SIG-M5 treated with dmso at 0.1 percent for 504 hours (cell line): ENCODE data around the gene RASAL3.
"Not testable (repeated sequence)": the region's sequence is repeated elsewhere in the genome, so short reads cannot be mapped to it uniquely, and the experiment has no call there.

Source experiments
- DNase-seq: peaks from one replicate; lab custom pipeline; 2025; ENCODE audit not compliant: unreplicated experiment; lab: John Stamatoyannopoulos, UW

Gene RASAL3

DNA sequence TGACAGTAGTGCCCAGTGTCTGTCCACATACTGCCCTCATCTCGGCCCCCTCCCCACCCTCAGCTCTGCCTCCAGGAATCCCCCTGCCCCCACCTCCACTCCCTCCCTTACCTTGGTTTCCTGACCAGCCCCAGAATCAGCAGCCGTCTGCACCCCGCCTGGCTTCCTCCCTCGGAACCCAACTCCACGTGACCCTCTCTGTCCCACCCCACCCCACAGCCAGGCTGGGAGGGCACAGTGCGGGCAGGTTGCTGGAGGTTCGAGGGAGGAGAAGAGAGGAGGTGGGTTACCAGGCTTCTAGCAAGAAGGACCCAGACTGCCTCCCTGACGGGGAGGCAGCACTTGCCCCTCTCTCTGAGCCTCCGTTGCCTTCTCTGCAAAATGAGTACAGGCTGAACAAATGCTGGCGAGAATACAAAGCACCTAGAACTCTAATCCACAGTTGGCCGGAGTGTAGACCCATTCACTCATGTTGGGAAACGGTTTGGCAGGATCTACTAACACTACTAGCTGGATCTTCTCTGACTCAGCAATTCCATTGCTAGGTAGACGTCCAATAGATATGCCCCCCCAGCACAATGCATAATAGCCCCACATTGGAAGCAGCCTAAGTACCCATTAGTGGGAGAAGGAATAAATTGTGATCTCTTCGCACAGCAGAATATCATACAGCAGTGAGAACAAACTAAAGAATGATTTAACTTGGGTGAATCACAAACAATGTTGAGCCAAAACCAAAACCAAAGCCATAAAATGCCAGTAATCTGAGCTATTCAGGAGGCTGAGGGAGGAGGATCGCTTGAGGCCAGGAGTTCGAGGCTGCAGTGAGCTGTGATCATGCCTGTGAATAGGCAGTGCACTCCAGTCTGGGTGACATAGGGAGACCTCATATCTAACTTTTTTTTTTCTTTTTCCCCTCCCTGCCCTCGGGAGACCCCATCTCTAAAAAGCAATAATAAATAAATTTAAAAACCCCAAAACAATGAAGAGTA is at the start of gene RASAL3:
RASAL3 (minus strand) TSS at position 151 of the 992 bp plus-strand sequence. CDS start 186 bp downstream, outside the sequence.
- DNase-seq: peak; percentile 31

DNA sequence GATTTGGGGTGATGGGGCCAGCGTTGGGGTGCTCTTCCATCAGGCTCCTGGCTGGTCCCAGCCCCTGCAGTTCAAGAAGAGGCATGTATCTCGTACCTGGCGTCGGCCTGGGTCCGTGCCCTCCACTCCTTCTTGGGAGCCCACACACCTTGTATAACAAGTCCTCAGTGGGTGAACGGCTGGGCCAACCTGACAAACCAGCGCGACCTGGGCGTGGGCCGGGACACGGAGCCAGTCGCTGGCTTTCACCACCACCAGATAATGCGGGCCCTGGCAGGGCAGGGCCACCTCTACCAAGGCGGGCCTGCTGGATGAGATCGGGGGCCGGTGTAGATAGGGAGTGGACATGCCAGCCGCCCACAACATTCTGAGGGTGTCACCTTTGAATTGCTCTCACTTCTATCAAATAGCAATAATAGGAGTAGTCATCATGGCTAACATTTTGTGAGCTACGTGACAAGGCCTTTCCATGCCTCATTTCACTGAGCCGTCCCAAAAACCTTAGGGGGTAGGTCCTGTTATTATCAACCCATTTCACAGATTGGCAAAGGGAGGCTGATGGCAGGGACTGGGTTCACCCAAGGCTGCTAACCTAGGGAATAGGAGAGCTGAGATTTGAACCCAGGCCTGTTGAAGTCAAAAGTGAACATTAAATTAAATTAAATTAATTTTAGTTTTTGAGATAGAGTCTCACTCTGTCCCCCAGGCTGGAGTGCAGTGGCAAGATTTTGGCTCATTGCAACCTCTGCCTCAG is 47.5 kb upstream of the RASAL3 start:
- DNase-seq: no peak

DNA sequence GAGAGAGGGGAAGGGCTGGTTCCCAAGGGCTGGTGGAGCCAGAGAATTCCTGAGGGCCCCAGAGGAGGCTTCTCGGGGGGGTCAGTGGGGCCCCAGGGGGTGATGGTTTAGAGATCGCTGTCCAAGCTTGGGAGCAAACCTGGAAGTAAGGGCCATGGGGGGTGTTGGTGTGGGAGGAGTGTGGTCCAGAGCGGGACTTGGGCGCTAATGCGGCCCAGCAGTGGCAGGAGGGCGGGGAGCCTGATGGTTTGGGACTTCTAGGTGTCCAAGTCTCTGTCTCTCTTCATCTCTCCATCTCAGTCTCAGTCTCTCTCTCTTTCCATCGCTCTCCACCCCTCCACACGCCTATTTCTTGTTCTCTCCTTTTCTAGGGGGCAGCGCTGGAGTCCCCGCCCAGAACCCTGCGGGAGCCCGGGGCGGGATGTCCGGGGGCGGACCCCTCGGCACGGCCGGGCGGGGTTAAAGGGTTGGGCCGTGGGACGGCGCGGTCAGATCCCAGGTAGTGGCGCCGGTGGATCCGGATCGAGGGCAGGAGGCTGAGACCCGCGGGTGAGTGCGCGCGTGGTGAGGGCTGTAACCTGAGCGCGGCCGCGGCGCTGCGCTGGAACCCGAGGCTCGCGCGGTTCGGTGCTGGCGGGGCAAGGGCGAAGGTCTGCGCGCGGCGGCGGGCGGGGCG is 43.8 kb upstream of the RASAL3 start, which contains the start of gene CYP4F22:
CYP4F22 (plus strand) TSS at position 491 of the 676 bp plus-strand sequence. CDS start 16,812 bp downstream, outside the sequence.
- no peak for DNase-seq

DNA sequence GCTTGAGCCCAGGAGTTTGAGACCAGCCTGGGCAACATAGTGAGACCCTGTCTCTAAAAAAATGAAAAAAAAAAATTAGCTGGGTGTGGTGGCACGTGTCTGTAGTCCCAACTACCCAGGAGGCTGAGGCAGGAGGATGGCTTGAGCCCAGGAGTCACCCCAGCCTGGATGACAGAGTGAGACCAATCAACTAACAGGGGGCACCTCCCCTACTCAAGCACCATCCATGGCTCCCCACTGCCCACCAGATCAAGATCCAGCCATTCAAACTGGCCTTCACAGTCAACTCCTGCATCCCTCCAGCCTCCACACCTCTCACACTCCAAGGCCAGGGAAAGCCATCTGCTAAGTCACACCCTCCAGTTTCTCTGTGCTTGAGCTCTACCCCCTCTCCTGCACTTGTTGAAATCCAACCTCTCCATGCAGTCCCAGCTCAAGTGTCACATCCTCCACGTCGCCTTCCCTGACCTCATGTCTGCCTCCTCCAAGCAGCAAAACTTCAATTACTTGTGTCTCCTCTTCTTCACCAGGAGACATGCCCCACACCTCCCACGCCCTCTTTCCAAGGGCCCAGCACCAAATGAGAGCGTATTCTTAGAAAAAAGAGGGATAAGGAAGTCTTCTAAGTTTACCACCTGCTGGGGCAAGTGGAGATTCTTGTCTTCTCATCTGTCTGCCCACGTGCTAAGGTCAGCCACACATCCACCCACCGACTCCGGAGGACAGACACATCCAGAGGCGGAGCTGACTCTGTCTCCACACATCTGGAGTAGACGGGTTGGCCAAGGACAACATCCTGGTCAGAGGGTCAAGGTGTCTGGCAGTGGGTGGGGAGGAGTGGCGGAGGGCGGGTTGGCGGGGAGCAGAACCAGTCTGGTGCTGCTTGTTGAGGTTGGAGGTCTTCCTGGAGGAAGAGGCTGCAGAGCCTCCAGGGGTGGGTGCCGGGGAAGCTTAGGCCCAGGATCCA is 43.0 kb upstream of the RASAL3 start:
- no peak for DNase-seq

DNA sequence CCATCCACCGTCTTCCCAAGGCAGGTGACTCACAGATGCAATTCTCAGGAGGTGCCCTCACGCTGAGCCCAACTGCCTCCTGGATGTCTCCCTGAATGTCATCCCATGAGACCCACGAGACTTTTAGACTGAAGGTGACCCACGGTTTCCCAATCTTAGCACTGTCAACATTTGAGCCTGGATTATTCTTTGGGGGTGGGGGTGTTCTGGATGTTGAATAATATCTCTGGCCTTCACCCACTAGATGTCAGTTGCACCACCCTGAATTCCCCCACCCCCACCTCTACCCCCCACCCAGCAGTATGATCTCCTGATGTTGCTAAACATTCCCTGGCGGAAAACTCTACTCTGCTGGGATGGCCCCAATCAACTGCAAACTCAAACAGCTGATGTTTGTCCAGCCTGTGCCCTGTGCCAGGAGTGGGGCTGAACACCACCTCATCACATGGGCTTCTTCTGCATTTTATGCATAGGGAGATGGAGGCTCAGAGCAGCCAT is 41.8 kb upstream of the RASAL3 start:
- no peak for DNase-seq

DNA sequence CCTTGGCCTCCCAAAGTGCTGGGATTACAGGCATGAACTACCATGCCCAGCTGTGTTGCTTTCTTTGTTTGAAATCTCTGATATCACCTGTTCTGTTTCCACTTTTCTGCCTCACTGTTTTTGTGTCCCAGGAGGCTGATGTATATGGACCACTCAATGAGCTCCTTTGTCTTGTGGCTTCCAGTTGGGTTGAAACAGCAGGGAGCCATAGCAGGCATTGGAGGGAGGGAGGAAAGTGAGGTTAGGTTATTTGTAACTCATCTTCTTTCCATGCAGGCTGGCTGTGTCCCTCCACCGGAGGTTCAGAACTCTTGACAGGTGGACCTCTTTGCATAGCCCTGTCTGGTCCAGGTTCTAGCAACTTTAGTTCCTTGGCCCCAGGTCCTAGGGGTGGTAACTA is 37.9 kb upstream of the RASAL3 start:
- no peak for DNase-seq

DNA sequence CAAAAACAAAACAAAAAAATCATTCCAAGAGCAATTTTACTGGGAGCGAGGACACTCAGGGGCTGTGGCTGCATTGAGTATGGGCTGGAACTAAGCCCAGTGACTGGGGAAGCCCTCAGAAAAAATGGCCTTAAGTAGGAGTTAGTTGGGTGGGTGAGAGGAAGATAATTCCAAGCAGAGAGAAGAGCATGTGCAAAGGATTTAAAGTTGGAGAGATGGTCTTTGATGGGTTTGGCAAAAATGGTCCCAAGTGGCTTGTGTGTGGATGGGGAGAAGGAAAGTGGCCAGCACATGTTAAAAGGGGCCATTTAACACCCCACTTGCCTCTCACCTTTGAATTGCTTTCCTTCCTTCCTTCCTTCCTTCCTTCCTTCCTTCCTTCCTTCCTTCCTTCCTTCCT is 37.3 kb upstream of the RASAL3 start:
- DNase-seq: no peak

DNA sequence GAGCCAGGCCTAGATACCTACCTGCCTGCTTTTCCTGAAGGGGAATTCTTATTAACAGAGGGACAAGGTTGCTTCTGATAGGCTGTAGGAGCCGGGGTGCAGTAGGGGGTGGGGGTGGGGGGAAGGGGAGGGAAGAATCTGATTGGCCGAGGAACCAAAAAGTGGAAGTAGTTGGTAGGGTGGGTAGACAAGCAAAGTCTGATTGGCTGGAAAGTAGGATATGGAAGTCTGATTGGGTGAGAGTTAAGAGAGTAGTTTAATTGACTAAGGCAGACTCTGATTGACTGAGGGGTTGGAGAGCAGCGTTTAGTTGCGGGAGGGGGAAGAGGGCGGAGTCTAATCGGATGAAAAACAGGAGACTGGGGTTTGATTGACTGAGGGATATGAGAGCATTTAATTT is 34.6 kb upstream of the RASAL3 start:
- DNase-seq: no peak

DNA sequence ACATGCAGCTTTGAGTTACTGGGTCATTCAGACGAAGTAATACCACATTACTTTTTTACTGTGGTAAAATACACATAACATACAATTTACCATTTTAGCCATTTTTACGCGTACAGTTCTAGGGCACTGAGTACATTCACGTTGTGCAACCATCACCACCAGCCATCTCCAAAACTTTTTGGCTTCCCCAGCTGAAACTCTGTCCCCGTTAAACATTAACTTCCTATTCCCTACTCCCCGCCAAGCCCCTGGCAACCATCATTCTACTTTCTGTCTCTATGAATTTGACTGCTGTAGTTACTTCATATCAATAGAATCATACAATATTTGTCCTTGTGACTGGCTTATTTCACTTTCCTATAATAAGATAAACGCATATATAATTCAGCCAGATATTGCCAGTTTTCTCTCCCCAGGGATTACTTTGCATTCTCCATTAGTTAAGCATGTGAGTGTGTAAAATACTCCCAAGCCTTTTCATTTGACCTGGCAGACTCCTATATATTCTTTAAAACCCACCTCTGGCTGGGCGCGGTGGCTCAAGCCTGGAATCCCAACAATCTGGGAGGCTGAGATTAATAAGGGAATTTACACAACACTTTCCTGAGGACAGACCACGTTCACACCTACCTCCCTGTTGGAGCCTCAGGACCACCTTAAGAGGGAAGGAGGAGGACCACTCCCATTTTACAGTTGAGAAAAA is 34.0 kb upstream of the RASAL3 start:
- no peak for DNase-seq

DNA sequence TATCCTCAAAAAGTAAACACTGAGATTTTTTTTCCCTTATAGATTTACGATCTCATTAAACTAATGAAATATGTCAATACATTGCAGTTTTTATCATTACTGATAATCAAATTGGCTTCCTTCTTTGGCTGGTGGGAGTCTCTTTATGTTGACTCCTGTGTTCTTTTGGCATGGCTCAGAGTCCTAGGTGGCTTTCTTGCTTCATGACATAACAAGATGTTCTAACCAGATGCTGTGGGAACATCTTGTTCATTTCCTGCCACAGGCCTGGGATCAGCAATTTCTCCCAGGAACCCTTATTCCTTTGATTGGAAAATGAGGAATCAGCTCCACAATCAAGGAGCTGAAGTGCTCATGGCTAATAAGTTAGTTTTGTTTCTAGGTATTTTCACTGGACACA is 30.8 kb upstream of the RASAL3 start:
- no peak for DNase-seq

DNA sequence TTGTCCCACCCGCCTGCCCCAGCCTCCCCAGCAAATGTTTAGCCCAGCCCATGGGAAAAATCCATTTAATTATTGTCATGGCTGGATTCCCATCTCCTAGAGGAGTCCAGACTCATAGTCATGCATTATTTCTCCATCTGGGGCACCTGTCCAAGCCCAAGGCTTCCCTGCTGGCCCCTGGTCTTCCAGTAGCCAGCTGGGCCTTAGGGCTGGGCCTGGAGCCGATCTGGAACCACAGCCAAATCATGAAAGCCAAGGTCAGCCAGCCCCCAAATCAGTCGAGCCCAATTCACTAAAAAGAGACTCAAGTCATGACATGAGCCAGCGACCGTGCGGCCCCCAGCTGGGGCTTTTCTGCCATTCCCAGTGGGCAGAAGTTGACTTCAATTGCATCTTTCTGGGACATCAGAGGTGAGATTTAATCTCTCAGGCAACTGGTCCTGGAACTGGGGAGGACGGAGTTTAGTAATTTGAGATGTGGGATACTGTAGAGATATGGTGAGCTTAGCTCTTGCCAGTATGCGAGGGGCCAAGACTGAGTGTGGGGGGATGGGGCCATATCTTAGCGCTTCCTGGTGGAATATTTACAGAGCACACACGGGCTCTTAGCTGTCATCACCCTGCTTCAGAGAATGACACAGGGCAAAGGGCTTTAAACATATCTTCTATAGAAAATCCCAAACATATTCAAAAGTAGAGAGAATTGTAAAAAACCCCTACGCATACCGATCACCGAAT is 24.3 kb upstream of the RASAL3 start:
- no peak for DNase-seq

DNA sequence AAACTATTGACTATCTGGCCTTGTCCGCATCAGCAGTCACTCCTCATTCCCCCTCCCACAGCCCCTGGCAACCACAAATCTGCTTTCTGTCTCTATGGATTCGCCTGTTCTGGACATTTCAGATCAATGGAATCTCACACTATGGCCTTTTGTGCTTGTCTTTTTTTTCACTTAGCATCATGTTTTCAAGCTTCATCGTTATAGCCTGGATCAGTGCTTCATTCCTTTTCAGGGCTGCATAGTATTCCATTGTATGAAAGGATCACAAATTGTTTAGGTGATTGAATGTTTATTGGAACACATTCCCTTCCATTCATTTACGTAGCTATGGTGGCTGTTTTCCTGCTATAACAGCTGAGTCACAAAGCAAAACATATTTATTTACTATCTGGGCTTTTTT is 22.7 kb upstream of the RASAL3 start:
- DNase-seq: no peak

DNA sequence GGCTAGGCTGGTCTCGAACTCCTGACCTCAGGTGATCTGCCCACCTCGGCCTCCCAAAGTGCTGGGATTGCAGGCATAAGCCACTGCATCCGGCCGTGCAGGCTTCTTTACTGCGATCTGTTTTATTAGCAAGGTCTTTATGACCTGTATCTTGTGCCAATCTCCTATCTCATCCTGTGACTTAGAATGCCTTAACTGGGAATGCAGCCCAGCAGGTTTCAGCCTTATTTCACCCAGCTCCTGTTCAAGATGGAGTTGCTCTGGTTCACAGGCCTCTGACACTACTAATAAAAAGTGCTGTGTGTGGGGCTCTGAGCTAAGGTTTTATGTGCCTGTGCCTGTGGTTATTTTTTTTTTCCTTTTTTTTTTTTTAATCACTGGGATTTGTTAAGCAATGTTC is 21.4 kb upstream of the RASAL3 start:
- DNase-seq: not testable (repeated sequence)

DNA sequence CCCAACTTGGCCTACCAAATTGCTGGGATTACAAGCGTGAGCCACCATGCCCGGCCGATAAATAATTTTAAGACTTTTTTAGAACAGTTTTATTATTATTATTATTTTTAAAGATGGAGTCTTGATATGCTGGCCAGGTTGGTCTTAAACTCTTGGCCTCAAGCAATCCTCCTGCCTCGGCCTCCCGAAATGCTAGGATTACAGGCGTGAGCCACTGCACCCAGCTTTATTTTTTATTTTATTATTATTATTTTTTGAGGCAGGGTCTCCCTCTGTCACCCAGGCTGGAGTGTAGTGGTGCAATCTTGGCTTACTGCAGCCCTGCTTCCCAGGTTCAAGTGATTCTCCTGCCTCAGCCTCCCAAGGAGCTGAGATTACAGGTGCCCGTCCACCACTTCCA is 16.7 kb upstream of the RASAL3 start:
- not testable (repeated sequence) for DNase-seq

DNA sequence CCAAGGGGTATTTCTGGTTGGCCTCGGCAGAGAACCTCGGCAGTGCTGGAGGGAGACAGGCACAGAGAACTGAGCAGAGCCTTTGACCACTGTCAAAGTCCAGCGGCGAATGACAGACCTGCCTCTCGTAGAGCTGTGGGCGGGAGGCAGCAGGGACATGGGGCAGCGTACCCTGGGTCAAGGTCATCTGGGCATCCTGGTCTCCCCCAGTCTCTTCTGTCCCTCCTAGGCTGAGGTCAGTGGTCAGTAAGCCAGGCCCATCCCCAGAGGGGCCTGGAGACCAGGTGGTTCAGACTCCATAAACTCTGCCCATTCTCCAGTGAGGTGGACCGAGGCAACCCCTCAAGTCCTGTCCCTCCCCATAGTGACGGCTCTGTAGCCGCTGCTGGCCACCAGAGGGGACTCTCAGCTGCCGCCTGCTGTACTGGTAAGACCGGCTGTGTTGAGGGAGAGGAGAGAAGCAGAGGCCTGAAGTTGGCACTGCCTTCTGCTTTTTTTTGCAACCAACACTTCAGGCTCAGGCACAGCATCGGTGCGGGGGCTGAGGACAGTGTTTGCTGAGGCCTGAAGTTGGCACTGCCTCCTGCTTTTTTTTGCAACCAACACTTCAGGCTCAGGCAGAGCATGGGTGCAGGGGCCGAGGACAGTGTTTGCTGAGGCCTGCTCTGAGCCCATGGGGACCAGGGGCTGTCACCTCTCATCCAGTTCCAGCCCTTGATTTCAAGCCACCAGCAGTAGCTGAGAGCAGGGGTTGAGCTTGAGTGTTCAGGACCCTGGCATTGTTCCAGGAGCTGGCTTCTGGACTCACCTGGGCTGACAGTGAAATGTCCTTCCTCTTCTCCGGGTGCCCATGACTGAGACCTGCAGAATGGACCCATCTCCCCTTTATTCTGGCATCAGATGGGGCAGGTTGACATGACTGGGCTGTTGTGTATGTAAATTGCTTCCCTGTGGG is 15.3 kb upstream of the RASAL3 start, which contains the start of gene PGLYRP2:
PGLYRP2 (minus strand) TSS at position 111 of the 955 bp plus-strand sequence. CDS start 130 bp downstream, outside the sequence.
- DNase-seq: peak; percentile 12

DNA sequence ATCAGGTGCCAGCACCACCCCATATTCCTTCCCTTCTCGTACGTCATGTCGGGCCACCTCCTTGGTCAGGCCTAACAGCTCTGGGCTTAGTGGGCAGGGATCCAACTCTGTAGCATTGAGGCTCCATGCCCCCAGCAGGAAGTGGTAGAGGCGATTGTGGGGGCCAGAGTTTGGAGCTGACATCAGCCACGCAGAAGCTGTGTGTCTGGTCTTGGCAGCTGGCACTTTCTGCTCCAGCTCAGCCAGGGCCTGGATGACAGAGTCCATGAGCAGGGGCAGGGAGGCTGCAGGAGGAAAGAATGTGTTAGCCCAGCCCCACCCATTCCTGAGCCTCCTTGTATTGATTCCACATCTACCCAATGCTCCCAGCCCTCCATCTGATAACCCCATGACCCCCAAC is 12.0 kb upstream of the RASAL3 start:
- no peak for DNase-seq

DNA sequence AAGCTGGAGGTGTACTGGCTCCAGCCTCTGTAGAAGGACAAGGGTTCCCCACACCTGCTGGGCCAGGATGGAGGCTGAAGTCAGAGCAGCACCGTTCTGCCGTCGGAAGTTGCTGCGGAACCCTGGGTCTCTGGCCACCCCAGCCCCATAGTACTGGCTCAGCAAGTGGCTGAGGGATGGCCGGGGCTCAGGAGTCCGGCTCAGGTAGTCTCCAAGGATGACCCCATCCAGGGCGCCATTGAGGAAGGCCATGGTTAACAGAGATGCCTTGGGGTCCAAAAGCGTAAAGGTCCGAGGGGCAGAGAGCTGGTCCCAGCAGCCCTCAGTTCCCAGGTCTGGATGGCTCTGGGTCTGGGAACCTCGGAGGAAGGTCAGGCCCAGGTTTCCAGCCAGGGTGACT is 11.3 kb upstream of the RASAL3 start:
- DNase-seq: no peak
